ENCODE measurements around the gene GSTP1. TPM values are rescaled to one million over a fixed set of nuclear protein-coding genes. Genes with fewer than 3 reads are reported as not detected.
A peak's percentile ranks its signal among the peaks of the same experiment; 100 is the strongest.

Gene GSTP1
- total and polyA plus RNA-seq, 9 of the 15 experiments (the other 6 are each of a cell fraction or from before 2014, with no cell fraction given) = 592 to 2,150 (median 1,204) TPM

- TF ChIP-seq RNF219 (CRISPR knock-in tag; IDR thresholded peaks at IDR 0.05) (no peak), ETS2 (tag; IDR thresholded peaks at IDR 0.05; ENCODE audit: borderline replicate concordance, poor library complexity, severe bottlenecking) (peak; percentile 76), ZFP91 (CRISPR knock-in tag; IDR thresholded peaks at IDR 0.05) (no peak), RBM15 (IDR thresholded peaks at IDR 0.05; ENCODE audit: insufficient read depth, low read length) (no peak), JUND (IDR thresholded peaks at IDR 0.05; ENCODE audit: borderline replicate concordance, low read depth, low read length) (no peak), JUND (tag; IDR thresholded peaks at IDR 0.05; ENCODE audit: borderline replicate concordance, low read depth, low read length) (no peak; the same call in 2 of the 3 replicates), ATF4 (CRISPR knock-in tag; IDR thresholded peaks at IDR 0.05) (no peak), ETS1 (conservative IDR thresholded peaks at IDR 0.05; ENCODE audit: control insufficient read depth, low read depth, low read length) (peak; percentile 74; the same call in 1 of the 2 replicates), SIN3B (IDR thresholded peaks at IDR 0.05; ENCODE audit: low read depth) (peak; percentile 48; the same call in 1 of the 2 replicates), ZNF165 (CRISPR knock-in tag; IDR thresholded peaks at IDR 0.05; ENCODE audit: borderline replicate concordance) (no peak), DNMT1 (IDR thresholded peaks at IDR 0.05) (no peak), TAF1 (IDR thresholded peaks at IDR 0.05; ENCODE audit: control insufficient read depth, extremely low read depth, insufficient read depth, low read length, severe bottlenecking) (peak; percentile 54), XRCC3 (IDR thresholded peaks at IDR 0.05) (no peak), E4F1 (CRISPR knock-in tag; IDR thresholded peaks at IDR 0.05; ENCODE audit: borderline replicate concordance) (no peak), ASH1L (IDR thresholded peaks at IDR 0.05; ENCODE audit: borderline replicate concordance, low read depth, partially characterized antibody) (no peak), ZC3H4 (CRISPR knock-in tag; IDR thresholded peaks at IDR 0.05; ENCODE audit: borderline replicate concordance) (no peak), HOXB6 (CRISPR knock-in tag; IDR thresholded peaks at IDR 0.05; ENCODE audit: borderline replicate concordance) (no peak)
These were observed 46.0 kb downstream of the GSTP1 start, which contains the start of gene NUDT8 (continued) for GRCh38 chr11:67629386-67630227.
